Measurements from ENCODE around the gene FIGNL2. TPM values are rescaled to one million over a fixed set of nuclear protein-coding genes. Genes with fewer than 3 reads are reported as not detected.

FIGNL2 gene
- total RNA-seq, 1 experiment from 2014 or later, result 0.27 TPM

GRCh38 chr12:51788876-51789275, 59.6 kb downstream of the FIGNL2 start:
- 0 out of 2 replicates have a peak, but pooled peaks have one; percentile 30 for ATAC-seq
- Histone ChIP-seq H3K9ac (ENCODE audit: low read length) (no peak overlapping the region), H3K27ac (ENCODE audit: low read depth, low read length) (no peak overlapping the region), H3K4me2 (ENCODE audit: low read length) (no peak overlapping the region), H4K20me1 (ENCODE audit: insufficient read depth) (no peaks in the 10 kb centered on the region), H3K9me3 (ENCODE audit: control insufficient read depth in 1 of 2, insufficient read depth in 1 of 2, low read depth in 1 of 2, low read length in 2 of 2) (no peaks in the 10 kb centered on the region), H3K4me1 (ENCODE audit: control insufficient read depth in 1 of 2, insufficient read depth in 2 of 2, low read length in 2 of 2) (peaks cover 0 to 8% of the 10 kb centered on the region in 2 experiments; a peak in 1 of 4 replicates), H3K4me3 (replicated peaks in 1 of 2; ENCODE audit: low read depth in 1 of 2, low read length in 2 of 2) (no peak overlapping the region), H3K36me3 (ENCODE audit: control insufficient read depth in 1 of 2, insufficient read depth in 2 of 2, low read length in 2 of 2) (no peaks in the 10 kb centered on the region; a peak in 1 of 4 replicates), H3K79me2 (ENCODE audit: insufficient read depth, low read length) (no peaks in the 10 kb centered on the region), H3K27me3 (ENCODE audit: insufficient read depth, low read length) (no peaks in the 10 kb centered on the region), H3K9me2 (ENCODE audit: insufficient read depth) (no peaks in the 10 kb centered on the region), H2AFZ (ENCODE audit: low read depth, low read length, poor library complexity, severe bottlenecking) (no peak overlapping the region)
- ChIA-PET RAD21 (ENCODE audit: low non-redundant PET in 1 of 2, low total read pairs in 2 of 2, uncharacterized antibody in 2 of 2, unreplicated experiment in 2 of 2) (no interaction called here), POLR2A (no interaction called here), CTCF (no interaction called here)
- BruUV-seq (replicated peaks), result no TSS peak
- DNase-seq (ENCODE audit: low read depth, low spot score), result no peak
- TF ChIP-seq SRF (IDR thresholded peaks at IDR 0.05; ENCODE audit: low read depth), result no peak
- no peak for TF ChIP-seq ZNF274 (IDR thresholded peaks at IDR 0.05; ENCODE audit: low read depth, low read length)
- no peak for TF ChIP-seq TCF7L2 (IDR thresholded peaks at IDR 0.05; ENCODE audit: borderline replicate concordance, extremely low read depth, insufficient read depth, insufficient read length)
- no peak for TF ChIP-seq ATF3 (IDR thresholded peaks at IDR 0.05)
- no peak for TF ChIP-seq CTCF (IDR thresholded peaks at IDR 0.05 in 2 of 3, conservative IDR thresholded peaks at IDR 0.05 in 1 of 3; ENCODE audit: borderline replicate concordance in 1 of 3, insufficient read depth in 1 of 3, low read depth in 2 of 3, low read length in 2 of 3)
- TF ChIP-seq YY1 (IDR thresholded peaks at IDR 0.05; ENCODE audit: extremely low read depth, insufficient replicate concordance, low read depth, low read length), result no peak
- no peak for TF ChIP-seq EZH2 (IDR thresholded peaks at IDR 0.05)
- TF ChIP-seq SP1 (IDR thresholded peaks at IDR 0.05; ENCODE audit: low read depth), result no peak
- TF ChIP-seq ELF1 (IDR thresholded peaks at IDR 0.05; ENCODE audit: borderline replicate concordance, low read depth), result no peak
- no peak for TF ChIP-seq ZBTB33 (IDR thresholded peaks at IDR 0.05; ENCODE audit: extremely low read depth, insufficient replicate concordance, low read length)
- TF ChIP-seq RAD21 (IDR thresholded peaks at IDR 0.05; ENCODE audit: low read depth), result no peak
- TF ChIP-seq REST (IDR thresholded peaks at IDR 0.05; ENCODE audit: low read depth), result no peak
- TF ChIP-seq JUND (IDR thresholded peaks at IDR 0.05), result no peak
- TF ChIP-seq CEBPB (IDR thresholded peaks at IDR 0.05; ENCODE audit: low read depth), result no peak
- TF ChIP-seq EZH2phosphoT487 (IDR thresholded peaks at IDR 0.05; ENCODE audit: borderline replicate concordance), result no peak
- TF ChIP-seq FOSL1 (IDR thresholded peaks at IDR 0.05; ENCODE audit: low read depth), result no peak
- TF ChIP-seq POLR2AphosphoS5 (IDR thresholded peaks at IDR 0.05; ENCODE audit: low read depth, low read length), result no peak
- intact Hi-C loops (cut with micrococcal nuclease), result no loop called here
